NCI-H526 treated with DMSO at 0.1 percent for 48 hours (cell line): ENCODE measurements around the gene FHL2.

Experiments
- DNase-seq: peaks from one replicate; lab custom pipeline; 2025; lab: John Stamatoyannopoulos, UW

Gene FHL2

GRCh38 chr2:105378921-105379383 is 19.9 kb downstream of the FHL2 start:
- DNase-seq = no peak

- DNase-seq = no peak
Observed at GRCh38 chr2:105378276-105378840, 20.5 kb downstream of the FHL2 start.

GRCh38 chr2:105377871-105378270 is 21.0 kb downstream of the FHL2 start:
- DNase-seq = no peak

GRCh38 chr2:105376789-105377240 is 22.0 kb downstream of the FHL2 start:
- no peak for DNase-seq

- no peak for DNase-seq
Observed at GRCh38 chr2:105376010-105376409, 22.8 kb downstream of the FHL2 start.

GRCh38 chr2:105375001-105375561 is 23.8 kb downstream of the FHL2 start:
- no peak for DNase-seq

GRCh38 chr2:105373895-105374401 is 24.9 kb downstream of the FHL2 start:
- no peak for DNase-seq

- DNase-seq = no peak
Observed at GRCh38 chr2:105373344-105373781, 25.5 kb downstream of the FHL2 start.

GRCh38 chr2:105371810-105372209 is 27.0 kb downstream of the FHL2 start:
- DNase-seq = no peak

GRCh38 chr2:105371156-105371555 is 27.7 kb downstream of the FHL2 start:
- no peak for DNase-seq

GRCh38 chr2:105369777-105370690 is 28.8 kb downstream of the FHL2 start:
- DNase-seq = peak; percentile 74

GRCh38 chr2:105368759-105369408 is 30.0 kb downstream of the FHL2 start:
- no peak for DNase-seq

GRCh38 chr2:105365206-105365605 is 33.6 kb downstream of the FHL2 start:
- DNase-seq = no peak

- no peak for DNase-seq
Observed at GRCh38 chr2:105364436-105365139, 34.3 kb downstream of the FHL2 start.

GRCh38 chr2:105362862-105363591 is 35.8 kb downstream of the FHL2 start:
- DNase-seq = no peak

- no peak for DNase-seq
Observed at GRCh38 chr2:105361102-105361889, 37.6 kb downstream of the FHL2 start.

GRCh38 chr2:105358593-105358992 is 40.3 kb downstream of the FHL2 start:
- DNase-seq = no peak

- DNase-seq = no peak
Observed at GRCh38 chr2:105357122-105357521, 41.7 kb downstream of the FHL2 start.

GRCh38 chr2:105344704-105345345 is 54.0 kb downstream of the FHL2 start:
- DNase-seq = no peak
